Astrocyte (in vitro differentiated cells and primary cell): ENCODE data around the gene SFMBT2. TPM values are rescaled to one million over a fixed set of nuclear protein-coding genes. Genes with fewer than 3 reads are reported as not detected.

Experiments
- DNase-seq: peaks from one replicate; pipeline ENCODE4 v3.0.0-alpha.2; 2010; ENCODE audit warnings: low read depth
- FAIRE-seq: peaks from 2 replicates; lab custom pipeline; 2011; peaks lifted over from hg19 to GRCh38; lab: Jason Lieb, UNC
- H2AFZ ChIP-seq: 2 replicates; pipeline ENCODE4 v1.6.0; 2012; ENCODE audit warnings: low read depth, low read length, inconsistent platforms
- H3K27ac ChIP-seq: 2 replicates; pipeline ENCODE4 v1.5.1; 2011; ENCODE audit warnings: low read depth, low read length, inconsistent platforms
- H3K27me3 ChIP-seq: 2 replicates; pipeline ENCODE4 v1.6.0; 2011; ENCODE audit warnings: low read length, inconsistent platforms; ENCODE audit not compliant: insufficient read depth
- H3K36me3 ChIP-seq: 2 replicates; pipeline ENCODE4 v1.5.1; 2011; ENCODE audit warnings: low read length, inconsistent platforms; ENCODE audit not compliant: insufficient read depth
- H3K4me1 ChIP-seq: 2 replicates; pipeline ENCODE4 v1.5.1; 2011; ENCODE audit warnings: low read length, inconsistent platforms; ENCODE audit not compliant: insufficient read depth
- H3K4me2 ChIP-seq: 2 replicates; pipeline ENCODE4 v1.6.0; 2012; ENCODE audit warnings: low read length, inconsistent platforms
- H3K4me3 ChIP-seq: 2 replicates; pipeline ENCODE4 v1.5.1; 2011; ENCODE audit warnings: low read depth, mild to moderate bottlenecking, low read length, inconsistent platforms; ENCODE audit not compliant: insufficient read depth
- H3K79me2 ChIP-seq: 2 replicates; pipeline ENCODE4 v1.6.0; 2012; ENCODE audit warnings: mild to moderate bottlenecking, low read length, inconsistent platforms; ENCODE audit not compliant: insufficient read depth
- H3K9ac ChIP-seq: 2 replicates; pipeline ENCODE4 v1.6.0; 2012; ENCODE audit warnings: mild to moderate bottlenecking, low read length, inconsistent platforms
- H3K9me3 ChIP-seq: 2 replicates; pipeline ENCODE4 v1.5.1; 2012; ENCODE audit warnings: low read depth, mild to moderate bottlenecking, low read length, inconsistent platforms; ENCODE audit not compliant: insufficient read depth
- H4K20me1 ChIP-seq: 2 replicates; pipeline ENCODE4 v1.6.0; 2012; ENCODE audit warnings: low read length, inconsistent platforms; ENCODE audit not compliant: insufficient read depth
- H3K27ac Mint-ChIP-seq: one replicate; pipeline ENCODE4 v1.8.0; 2021; ENCODE audit warnings: mild to moderate bottlenecking, mixed read lengths; ENCODE audit not compliant: unreplicated experiment
- H3K27me3 Mint-ChIP-seq: one replicate; pipeline ENCODE4 v1.8.0; 2021; ENCODE audit warnings: low read depth, mixed read lengths; ENCODE audit not compliant: unreplicated experiment
- H3K36me3 Mint-ChIP-seq: one replicate; pipeline ENCODE4 v1.8.0; 2021; ENCODE audit warnings: low read depth, mixed read lengths; ENCODE audit not compliant: unreplicated experiment
- H3K4me1 Mint-ChIP-seq: one replicate; pipeline ENCODE4 v1.8.0; 2021; ENCODE audit warnings: low read depth, mixed read lengths; ENCODE audit not compliant: unreplicated experiment
- H3K4me3 Mint-ChIP-seq: one replicate; pipeline ENCODE4 v1.8.0; 2021; ENCODE audit warnings: mild to moderate bottlenecking, moderate library complexity, mixed read lengths; ENCODE audit not compliant: unreplicated experiment
- H3K9me3 Mint-ChIP-seq: one replicate; pipeline ENCODE4 v1.8.0; 2021; ENCODE audit warnings: mild to moderate bottlenecking, mixed read lengths; ENCODE audit not compliant: unreplicated experiment
- EZH2 ChIP-seq: IDR thresholded peaks from 2 replicates; pipeline ENCODE4 v1.6.1; 2012; ENCODE audit warnings: mild to moderate bottlenecking, low read length, inconsistent platforms; ENCODE audit not compliant: insufficient read depth
- total RNA-seq: library from RNA; stranded (reverse); gene quantifications from 2 replicates; pipeline ENCODE4 v1.2.1, GENCODE V29; 2021
- TF ChIP-seq, protein P1 (sequence below): IDR thresholded peaks from 2 replicates; pipeline ENCODE4 v1.5.1; 2011; ENCODE audit warnings: low read depth, mild to moderate bottlenecking, inconsistent platforms, low read length, moderate library complexity; ENCODE audit not compliant: insufficient read depth

Gene SFMBT2
- total RNA-seq, 1 donor from 2014 or later: 3.9 TPM

DNA sequence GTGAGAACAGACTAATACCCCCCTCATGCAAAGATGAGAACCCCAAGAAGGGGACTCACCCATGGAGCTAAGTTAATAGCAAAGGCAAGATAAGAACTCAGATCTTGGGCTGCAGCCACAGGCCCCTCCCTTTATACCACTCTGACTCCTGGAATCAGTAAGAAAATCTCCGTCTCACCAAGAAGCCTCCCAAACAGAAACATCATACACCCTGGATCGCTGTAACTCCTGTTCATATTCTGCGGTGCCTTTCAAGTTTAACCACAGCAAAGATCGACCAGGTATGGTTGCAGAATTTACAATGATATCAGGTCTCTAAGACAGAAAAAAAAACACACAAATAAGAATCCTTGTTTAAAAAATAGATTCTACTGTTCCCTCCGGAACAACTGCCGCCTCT lies 47.1 kb downstream of the SFMBT2 start:
- DNase-seq (no peak), FAIRE-seq (no peak)
- Histone ChIP-seq H2AFZ (no peak overlapping the region), H3K9me3 (peaks cover 2% of the 10 kb centered on the region), H3K27me3 (no peaks in the 10 kb centered on the region), H3K27ac (no peak overlapping the region), H3K9ac (no peak overlapping the region), H3K36me3 (no peaks in the 10 kb centered on the region), H3K4me1 (peaks cover 4% of the 10 kb centered on the region), H4K20me1 (no peaks in the 10 kb centered on the region), H3K4me2 (no peak overlapping the region), H3K4me3 (no peak overlapping the region), H3K79me2 (no peaks in the 10 kb centered on the region)
- no peak overlapping the region for H3K4me3 Mint-ChIP-seq
- peaks cover 7% of the 10 kb centered on the region for H3K9me3 Mint-ChIP-seq
- H3K36me3 Mint-ChIP-seq: peaks cover 30% of the 10 kb centered on the region
- no peak for TF ChIP-seq EZH2
- TF ChIP-seq, protein P1, sequence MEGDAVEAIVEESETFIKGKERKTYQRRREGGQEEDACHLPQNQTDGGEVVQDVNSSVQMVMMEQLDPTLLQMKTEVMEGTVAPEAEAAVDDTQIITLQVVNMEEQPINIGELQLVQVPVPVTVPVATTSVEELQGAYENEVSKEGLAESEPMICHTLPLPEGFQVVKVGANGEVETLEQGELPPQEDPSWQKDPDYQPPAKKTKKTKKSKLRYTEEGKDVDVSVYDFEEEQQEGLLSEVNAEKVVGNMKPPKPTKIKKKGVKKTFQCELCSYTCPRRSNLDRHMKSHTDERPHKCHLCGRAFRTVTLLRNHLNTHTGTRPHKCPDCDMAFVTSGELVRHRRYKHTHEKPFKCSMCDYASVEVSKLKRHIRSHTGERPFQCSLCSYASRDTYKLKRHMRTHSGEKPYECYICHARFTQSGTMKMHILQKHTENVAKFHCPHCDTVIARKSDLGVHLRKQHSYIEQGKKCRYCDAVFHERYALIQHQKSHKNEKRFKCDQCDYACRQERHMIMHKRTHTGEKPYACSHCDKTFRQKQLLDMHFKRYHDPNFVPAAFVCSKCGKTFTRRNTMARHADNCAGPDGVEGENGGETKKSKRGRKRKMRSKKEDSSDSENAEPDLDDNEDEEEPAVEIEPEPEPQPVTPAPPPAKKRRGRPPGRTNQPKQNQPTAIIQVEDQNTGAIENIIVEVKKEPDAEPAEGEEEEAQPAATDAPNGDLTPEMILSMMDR: no peak
- no peak overlapping the region for H3K27ac Mint-ChIP-seq
- H3K4me1 Mint-ChIP-seq: peaks cover 10% of the 10 kb centered on the region
- H3K27me3 Mint-ChIP-seq: no peaks in the 10 kb centered on the region

DNA sequence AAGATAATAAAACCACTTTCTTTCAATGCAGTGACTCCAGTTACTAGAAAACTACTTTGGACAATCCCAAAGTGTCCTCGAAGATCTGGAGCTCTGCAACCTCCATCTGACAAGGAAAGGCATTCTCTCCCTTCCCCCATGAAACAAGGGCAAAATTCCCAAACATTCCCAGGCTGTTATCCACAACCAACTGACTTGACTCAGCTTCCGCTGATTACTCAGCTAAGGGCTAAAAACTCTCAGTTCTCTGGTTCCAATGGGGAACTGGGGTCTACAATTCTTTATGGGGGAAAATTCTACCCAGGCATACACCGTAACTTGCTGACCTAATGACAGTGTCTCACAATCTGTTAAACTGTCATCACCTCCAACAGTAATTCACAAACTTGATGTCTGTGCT lies 48.4 kb downstream of the SFMBT2 start:
- no peaks in the 10 kb centered on the region for H3K27me3 Mint-ChIP-seq
- peaks cover 4% of the 10 kb centered on the region for H3K4me1 ChIP-seq
- no peak for FAIRE-seq
- peaks cover 3% of the 10 kb centered on the region for H3K9me3 ChIP-seq
- H4K20me1 ChIP-seq: no peaks in the 10 kb centered on the region
- no peak overlapping the region for H3K4me3 Mint-ChIP-seq
- peak overlapping the region; percentile 42 for H3K9ac ChIP-seq
- H3K27ac Mint-ChIP-seq: no peak overlapping the region
- H3K27ac ChIP-seq: peak overlapping the region; percentile 74
- H3K4me2 ChIP-seq: peak overlapping the region; percentile 60
- peaks cover 10% of the 10 kb centered on the region for H3K4me1 Mint-ChIP-seq
- peaks cover 28% of the 10 kb centered on the region for H3K36me3 Mint-ChIP-seq
- no peaks in the 10 kb centered on the region for H3K36me3 ChIP-seq
- DNase-seq: peak; percentile 65
- no peaks in the 10 kb centered on the region for H3K79me2 ChIP-seq
- no peaks in the 10 kb centered on the region for H3K27me3 ChIP-seq
- TF ChIP-seq EZH2: no peak
- TF ChIP-seq, protein P1: no peak
- H2AFZ ChIP-seq: no peak overlapping the region
- no peak overlapping the region for H3K4me3 ChIP-seq
- H3K9me3 Mint-ChIP-seq: peaks cover 10% of the 10 kb centered on the region

DNA sequence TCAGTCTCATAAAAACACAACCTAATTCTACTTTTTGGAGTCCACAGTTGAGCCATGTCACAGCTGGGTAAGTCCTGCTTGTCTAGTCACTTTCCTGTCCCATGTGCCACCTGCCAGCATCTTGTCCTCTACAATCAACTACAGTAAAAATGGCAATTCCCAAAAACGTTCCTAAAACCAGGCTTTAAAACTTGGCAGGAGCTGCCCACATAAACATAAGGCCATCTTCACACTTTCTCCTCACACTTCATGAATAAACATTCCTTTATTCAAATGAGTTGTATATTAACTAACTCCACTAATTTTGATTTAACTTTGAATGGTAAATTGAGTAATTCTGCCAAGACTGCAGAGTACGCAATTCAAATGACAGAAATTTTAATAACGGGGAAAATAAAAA lies 49.5 kb downstream of the SFMBT2 start:
- no peaks in the 10 kb centered on the region for H3K36me3 ChIP-seq
- no peak overlapping the region for H2AFZ ChIP-seq
- no peak overlapping the region for H3K4me3 ChIP-seq
- no peaks in the 10 kb centered on the region for H3K27me3 Mint-ChIP-seq
- DNase-seq (no peak), FAIRE-seq (no peak)
- H3K9me3 Mint-ChIP-seq: peaks cover 10% of the 10 kb centered on the region
- H4K20me1 ChIP-seq: no peaks in the 10 kb centered on the region
- no peak overlapping the region for H3K4me2 ChIP-seq
- TF ChIP-seq, protein P1: no peak
- TF ChIP-seq EZH2: no peak
- peaks cover 27% of the 10 kb centered on the region for H3K36me3 Mint-ChIP-seq
- no peak overlapping the region for H3K9ac ChIP-seq
- no peak overlapping the region for H3K27ac ChIP-seq
- H3K27me3 ChIP-seq: no peaks in the 10 kb centered on the region
- H3K79me2 ChIP-seq: no peaks in the 10 kb centered on the region
- no peak overlapping the region for H3K27ac Mint-ChIP-seq
- H3K9me3 ChIP-seq: peaks cover 3% of the 10 kb centered on the region
- peaks cover 4% of the 10 kb centered on the region for H3K4me1 ChIP-seq
- no peak overlapping the region for H3K4me3 Mint-ChIP-seq
- H3K4me1 Mint-ChIP-seq: peaks cover 10% of the 10 kb centered on the region
